Endothelial cell of umbilical vein (primary cell): ENCODE measurements around the gene DEFB131B.
"Not testable (repeated sequence)": the region's sequence is repeated elsewhere in the genome, so short reads cannot be mapped to it uniquely, and the experiment has no call there.

Source experiments
- EZH2 ChIP-seq: IDR thresholded peaks from 2 replicates; pipeline ENCODE4 v1.6.1; 2012; ENCODE audit warnings: borderline replicate concordance, low read depth, mild to moderate bottlenecking, moderate library complexity, low read length, inconsistent platforms; ENCODE audit not compliant: severe bottlenecking
- FOS ChIP-seq: IDR thresholded peaks from 2 replicates; pipeline ENCODE4 v1.6.1; 2011; ENCODE audit warnings: mild to moderate bottlenecking, low read length, moderate library complexity, borderline replicate concordance; ENCODE audit not compliant: insufficient read depth
- JUN ChIP-seq: IDR thresholded peaks from 2 replicates; pipeline ENCODE4 v1.6.1; 2011; ENCODE audit warnings: borderline replicate concordance, low read depth; ENCODE audit not compliant: insufficient read length, insufficient read depth
- MYC ChIP-seq: IDR thresholded peaks from one replicate; pipeline ENCODE4 v1.6.1; 2011; ENCODE audit warnings: mild to moderate bottlenecking, low read depth, low read length
- POLR2A ChIP-seq: IDR thresholded peaks from 2 replicates; pipeline ENCODE4 v1.6.1; 2012; ENCODE audit warnings: low read depth, mild to moderate bottlenecking, control low read depth, low read length
- POLR2AphosphoS5 ChIP-seq: IDR thresholded peaks from 2 replicates; pipeline ENCODE4 v1.6.1; 2012; ENCODE audit warnings: low read depth, mild to moderate bottlenecking, control low read depth, low read length, moderate library complexity; ENCODE audit not compliant: insufficient read depth
- TF ChIP-seq, protein P1 (sequence below), 2 donors: IDR thresholded peaks; 1 replicate in 1 of 2; 2 replicates in 1 of 2; pipeline ENCODE4 v1.5.1; 2011; ENCODE audit warnings: low read length in 2 of 2, mild to moderate bottlenecking in 2 of 2, moderate library complexity in 2 of 2, control low read depth in 1 of 2, inconsistent platforms in 1 of 2, low read depth in 1 of 2; ENCODE audit not compliant: insufficient read depth in 1 of 2; ENCODE audit errors: extremely low read depth in 1 of 2

- not testable (repeated sequence) for TF ChIP-seq POLR2AphosphoS5, JUN, FOS, POLR2A, MYC, EZH2
- TF ChIP-seq, protein P1, sequence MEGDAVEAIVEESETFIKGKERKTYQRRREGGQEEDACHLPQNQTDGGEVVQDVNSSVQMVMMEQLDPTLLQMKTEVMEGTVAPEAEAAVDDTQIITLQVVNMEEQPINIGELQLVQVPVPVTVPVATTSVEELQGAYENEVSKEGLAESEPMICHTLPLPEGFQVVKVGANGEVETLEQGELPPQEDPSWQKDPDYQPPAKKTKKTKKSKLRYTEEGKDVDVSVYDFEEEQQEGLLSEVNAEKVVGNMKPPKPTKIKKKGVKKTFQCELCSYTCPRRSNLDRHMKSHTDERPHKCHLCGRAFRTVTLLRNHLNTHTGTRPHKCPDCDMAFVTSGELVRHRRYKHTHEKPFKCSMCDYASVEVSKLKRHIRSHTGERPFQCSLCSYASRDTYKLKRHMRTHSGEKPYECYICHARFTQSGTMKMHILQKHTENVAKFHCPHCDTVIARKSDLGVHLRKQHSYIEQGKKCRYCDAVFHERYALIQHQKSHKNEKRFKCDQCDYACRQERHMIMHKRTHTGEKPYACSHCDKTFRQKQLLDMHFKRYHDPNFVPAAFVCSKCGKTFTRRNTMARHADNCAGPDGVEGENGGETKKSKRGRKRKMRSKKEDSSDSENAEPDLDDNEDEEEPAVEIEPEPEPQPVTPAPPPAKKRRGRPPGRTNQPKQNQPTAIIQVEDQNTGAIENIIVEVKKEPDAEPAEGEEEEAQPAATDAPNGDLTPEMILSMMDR (IDR thresholded peaks at IDR 0.05; ENCODE audit: extremely low read depth in 1 of 2, insufficient read depth in 1 of 2, low read depth in 1 of 2, low read length in 2 of 2): not testable (repeated sequence)
Measured at GRCh38 chr11:71901137-71901536, 22.9 kb downstream of the DEFB131B start.
